Psoas muscle (tissue), 8 donors: ENCODE data around the gene ROPN1L. TPM values are rescaled to one million over a fixed set of nuclear protein-coding genes. Genes with fewer than 3 reads are reported as not detected.

Experiments used
- ATAC-seq, 4 donors: fragments of 200-7000 bp; cut with Tn5 transposase; one replicate each; pipeline ENCODE4 v1.9.1; 2020; ENCODE audit warnings: moderate library complexity in 3 of 4, mild to moderate bottlenecking in 2 of 4
- DNase-seq, 2 donors: peaks; one replicate each; pipeline ENCODE4 v3.0.0-alpha.2; 2020
- H3K27ac ChIP-seq: fragments of 200-600 bp; one replicate; pipeline ENCODE4 v1.8.0; 2022
- H3K27me3 ChIP-seq, 3 donors: fragments of 200-600 bp in 1 of 3; one replicate each; pipeline versions ENCODE4 v1.6.1 to v1.8.0; 2013 to 2022; ENCODE audit warnings: low read length in 2 of 3, mild to moderate bottlenecking in 2 of 3, moderate library complexity in 1 of 3; ENCODE audit not compliant: insufficient read depth in 3 of 3
- H3K36me3 ChIP-seq, 2 donors: fragments of 200-600 bp in 1 of 2; one replicate each; pipeline versions ENCODE4 v1.6.1 to v1.8.0; 2013 to 2022; ENCODE audit warnings: low read depth in 1 of 2, mild to moderate bottlenecking in 1 of 2, moderate library complexity in 1 of 2; ENCODE audit not compliant: insufficient read depth in 1 of 2
- H3K4me1 ChIP-seq: fragments of 200-600 bp; one replicate; pipeline ENCODE4 v1.8.0; 2022
- H3K4me3 ChIP-seq: fragments of 200-600 bp; one replicate; pipeline ENCODE4 v1.8.0; 2022; ENCODE audit warnings: mild to moderate bottlenecking
- H3K9me3 ChIP-seq: fragments of 200-600 bp; one replicate; pipeline ENCODE4 v1.8.0; 2022
- WGBS, 3 donors: extraction: QIAGEN DNeasy Blood & Tissue Kit; methylation state at CpG; one replicate each; pipeline versions ENCODE4 v1.1.6 to v1.1.7; 2013; 5-methylcytosine and 5-hydroxymethylcytosine counted together
- intact Hi-C, 2 donors: fragments of 100-400 bp; cut with DNase I; formaldehyde crosslinking; loops; one replicate each; pipeline versions ENCODE4 v1.11.0 to v1.14.2; 2022
- polyA plus RNA-seq, 3 donors: library from polyadenylated mRNA; stranded (reverse); fragments of 200-250 nt; gene quantifications; one replicate each; pipeline ENCODE4 v1.2.3, GENCODE V29; 2013
- total RNA-seq, 4 donors: library from RNA; stranded (reverse); fragmentation: NEBNext Ultra II Directional in 2 of 4; extraction: Animal tissue kit (Norgen Biotek cat#: 25700) in 2 of 4; gene quantifications; one replicate each; pipeline versions ENCODE4 v1.2.1 to v1.2.4, GENCODE V29; 2021 to 2023
- TF ChIP-seq, protein P1 (sequence below): fragments of 200-600 bp; IDR thresholded peaks from one replicate; pipeline ENCODE4 v1.8.0; 2022; ENCODE audit warnings: antibody characterized with exemption
- donor health status: healthy with polysubstance abuse.
- donor health status: DM: no; HTN: no; CAD: no; lungs with moderate emphysema.
- donor health status: Bipolar disorder and iron deficiency.
- donor health status: healthy.
- donor health status: DM: yes; HTN: yes; CAD: no.
- donor health status: DM: no; HTN: no; CAD: no.
- donor health status: DM: no; HTN: no; CAD: no.
- donor health status: DM: yes; HTN: yes; CAD: no.

Gene ROPN1L
- total and polyA plus RNA-seq, 7 donors: 0.16 to 0.38 (median 0.25) TPM; not detected in 4

DNA sequence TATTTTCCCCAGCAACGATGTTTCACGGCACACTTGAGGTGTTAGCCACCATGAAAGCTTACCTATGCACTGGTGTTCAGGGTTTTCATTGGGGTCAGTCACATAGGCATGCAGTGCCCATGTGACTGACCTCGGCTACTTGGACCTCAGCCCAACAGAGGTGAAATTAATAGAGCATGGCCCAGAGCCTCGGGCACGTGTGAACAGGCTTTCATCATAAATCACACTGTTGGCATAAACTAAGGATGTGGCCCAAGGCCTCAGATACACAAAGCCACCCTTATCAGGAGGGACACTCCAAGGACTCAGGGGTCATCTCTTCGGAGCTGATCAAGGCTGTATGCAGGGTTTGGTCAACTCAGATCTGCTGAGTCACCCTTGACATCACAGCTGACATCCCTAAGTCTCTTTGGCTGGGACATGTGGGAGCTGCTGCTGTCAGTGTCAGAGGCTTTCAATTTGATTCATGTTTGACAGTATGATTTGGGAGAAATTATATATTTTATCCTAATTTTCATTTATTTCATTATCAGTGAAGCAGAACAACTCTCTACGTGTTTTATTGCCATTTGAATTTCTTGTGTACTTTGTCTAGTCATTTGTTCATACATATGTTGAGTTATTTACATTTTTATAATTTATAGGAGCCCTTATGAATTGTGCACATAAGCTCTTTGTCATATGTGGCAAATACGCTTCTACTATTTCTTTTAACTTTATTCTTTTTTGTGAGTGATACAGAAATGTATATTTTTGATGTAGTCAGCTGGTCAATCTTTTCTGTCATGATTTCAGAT is 62.5 kb downstream of the ROPN1L start:
- DNase-seq (no peak), ATAC-seq (peak; percentile 56 to 67 (median 60))
- TF ChIP-seq, protein P1, sequence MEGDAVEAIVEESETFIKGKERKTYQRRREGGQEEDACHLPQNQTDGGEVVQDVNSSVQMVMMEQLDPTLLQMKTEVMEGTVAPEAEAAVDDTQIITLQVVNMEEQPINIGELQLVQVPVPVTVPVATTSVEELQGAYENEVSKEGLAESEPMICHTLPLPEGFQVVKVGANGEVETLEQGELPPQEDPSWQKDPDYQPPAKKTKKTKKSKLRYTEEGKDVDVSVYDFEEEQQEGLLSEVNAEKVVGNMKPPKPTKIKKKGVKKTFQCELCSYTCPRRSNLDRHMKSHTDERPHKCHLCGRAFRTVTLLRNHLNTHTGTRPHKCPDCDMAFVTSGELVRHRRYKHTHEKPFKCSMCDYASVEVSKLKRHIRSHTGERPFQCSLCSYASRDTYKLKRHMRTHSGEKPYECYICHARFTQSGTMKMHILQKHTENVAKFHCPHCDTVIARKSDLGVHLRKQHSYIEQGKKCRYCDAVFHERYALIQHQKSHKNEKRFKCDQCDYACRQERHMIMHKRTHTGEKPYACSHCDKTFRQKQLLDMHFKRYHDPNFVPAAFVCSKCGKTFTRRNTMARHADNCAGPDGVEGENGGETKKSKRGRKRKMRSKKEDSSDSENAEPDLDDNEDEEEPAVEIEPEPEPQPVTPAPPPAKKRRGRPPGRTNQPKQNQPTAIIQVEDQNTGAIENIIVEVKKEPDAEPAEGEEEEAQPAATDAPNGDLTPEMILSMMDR: no peak
- Histone ChIP-seq H3K9me3 (no peaks in the 10 kb centered on the region), H3K27ac (no peak overlapping the region), H3K4me3 (no peak overlapping the region), H3K4me1 (peaks cover 7% of the 10 kb centered on the region), H3K27me3 (no peaks in the 10 kb centered on the region), H3K36me3 (no peaks in the 10 kb centered on the region)
- WGBS, 3 donors: 41 to 49% (median 44%) methylated on average over 8 of the region's 8 CpGs
- intact Hi-C loops: no loop called here

DNA sequence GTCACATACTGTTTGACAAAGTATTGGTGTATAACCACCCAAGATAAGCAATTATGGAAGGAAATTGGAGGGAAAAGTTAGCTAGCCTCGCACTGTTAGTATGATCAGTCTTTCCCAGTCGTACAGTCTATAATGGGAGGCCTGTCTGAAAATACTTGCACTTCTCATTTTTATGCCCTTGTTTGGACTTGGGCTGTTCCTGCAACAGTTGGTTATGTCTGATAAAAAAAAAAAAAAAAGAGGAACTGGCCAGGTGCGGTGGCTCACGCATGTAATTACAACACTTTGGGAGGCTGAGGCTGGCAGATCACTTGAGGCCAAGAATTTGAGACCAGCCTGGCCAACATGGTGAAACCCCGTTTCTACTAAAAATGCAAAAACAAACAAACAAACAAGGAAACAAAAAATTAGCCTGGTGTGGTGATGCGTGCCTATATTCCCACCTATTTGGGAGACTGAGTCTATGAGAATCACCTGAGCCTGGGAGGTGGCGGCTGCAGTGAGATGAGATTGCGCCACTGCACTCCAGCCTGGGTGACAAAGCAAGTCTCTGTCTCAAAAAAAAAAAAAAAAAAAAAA is 63.9 kb downstream of the ROPN1L start:
- no peaks in the 10 kb centered on the region for H3K9me3 ChIP-seq
- intact Hi-C loops: no loop called here
- TF ChIP-seq, protein P1: no peak
- no peaks in the 10 kb centered on the region for H3K27me3 ChIP-seq
- no peak for DNase-seq
- H3K4me1 ChIP-seq: peaks cover 7% of the 10 kb centered on the region
- H3K27ac ChIP-seq: no peak overlapping the region
- no peaks in the 10 kb centered on the region for H3K36me3 ChIP-seq
- ATAC-seq: no peak
- no peak overlapping the region for H3K4me3 ChIP-seq
- WGBS, 3 donors: 90 to 95% (median 94%) methylated on average over 8 of the region's 8 CpGs

DNA sequence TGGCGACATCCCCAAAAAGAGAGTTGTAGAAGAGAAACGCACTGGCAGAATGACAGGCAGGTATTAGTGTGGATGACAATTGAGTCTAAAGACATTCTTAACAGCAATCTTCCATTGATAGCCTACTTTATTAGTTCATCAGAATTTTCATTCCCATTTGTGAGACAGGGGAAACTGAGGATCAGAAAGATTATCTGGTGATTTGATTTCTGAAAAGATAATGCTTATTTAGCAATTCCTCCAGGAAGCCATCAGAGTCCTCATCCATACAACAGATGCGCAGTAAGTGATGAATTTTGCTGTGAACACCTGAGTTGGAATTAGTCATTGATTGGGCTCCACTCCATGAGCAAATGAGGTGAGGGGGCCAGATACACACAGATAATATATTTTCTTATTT is 64.9 kb downstream of the ROPN1L start:
- H3K36me3 ChIP-seq: no peaks in the 10 kb centered on the region
- H3K4me1 ChIP-seq: peaks cover 7% of the 10 kb centered on the region
- TF ChIP-seq, protein P1: no peak
- no peaks in the 10 kb centered on the region for H3K9me3 ChIP-seq
- ATAC-seq (no peak), DNase-seq (no peak)
- intact Hi-C loops: no loop called here
- H3K27ac ChIP-seq: no peak overlapping the region
- WGBS, 3 donors: 95 to 97% (median 97%) methylated on average over 3 of the region's 3 CpGs
- H3K27me3 ChIP-seq: no peaks in the 10 kb centered on the region
- H3K4me3 ChIP-seq: no peak overlapping the region

DNA sequence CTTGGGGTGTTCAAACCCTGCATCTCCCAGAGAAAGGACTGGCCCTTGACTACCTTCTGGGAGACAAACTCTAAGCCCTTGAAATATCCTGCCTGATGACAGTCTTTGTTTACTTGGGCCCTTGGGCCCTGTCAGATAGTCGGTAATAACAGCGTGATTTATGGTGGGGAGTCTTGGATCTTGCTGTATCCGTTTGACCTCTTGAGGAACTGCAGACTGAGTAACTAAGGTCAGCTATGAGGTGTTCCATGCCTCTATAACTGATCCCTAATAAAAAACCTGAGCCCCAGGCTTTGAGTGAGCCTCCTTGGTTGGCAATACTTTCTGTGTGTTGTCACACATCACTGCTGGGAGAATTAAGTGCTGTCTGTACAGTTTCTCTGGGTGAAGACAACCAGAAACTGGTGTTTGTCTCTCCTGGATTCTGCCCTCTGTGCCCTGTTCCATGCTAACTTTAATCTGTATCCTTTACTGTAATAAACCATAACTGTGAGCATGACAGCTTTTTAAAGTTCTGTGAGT is 66.0 kb downstream of the ROPN1L start:
- 44 to 46% (median 44%) methylated on average over 3 of the region's 3 CpGs for WGBS, 3 donors
- H3K9me3 ChIP-seq: no peaks in the 10 kb centered on the region
- no peak overlapping the region for H3K4me3 ChIP-seq
- ATAC-seq: peak in 2 of 4 donors; percentile 30 to 70
- H3K4me1 ChIP-seq: peaks cover 7% of the 10 kb centered on the region
- DNase-seq: no peak
- H3K36me3 ChIP-seq: no peaks in the 10 kb centered on the region
- intact Hi-C loops: no loop called here
- TF ChIP-seq, protein P1: no peak
- no peak overlapping the region for H3K27ac ChIP-seq
- no peaks in the 10 kb centered on the region for H3K27me3 ChIP-seq
